AG04449 (cell line): Measurements from ENCODE around the gene ACSF2.

Experiments
- CTCF ChIA-PET: fragments of 350-600 bp; formaldehyde crosslinking; extraction: SDS; loops from one replicate; lab custom pipeline; 2021; ENCODE audit warnings: antibody characterized with exemption; lab: Yijun Ruan, JAX
- POLR2A ChIA-PET: fragments of 400-600, 350-600 bp; formaldehyde crosslinking; extraction: SDS; loops from one replicate; lab custom pipeline; 2020; ENCODE audit warnings: antibody characterized with exemption, inconsistent platforms; lab: Yijun Ruan, JAX
- DNase-seq: peaks from one replicate; pipeline ENCODE4 v3.0.0-alpha.2; 2010; ENCODE audit warnings: low read depth, low spot score
- H3K4me3 ChIP-seq: 2 replicates; pipeline ENCODE4 v1.5.1; 2011; ENCODE audit warnings: low read depth, mild to moderate bottlenecking, control low read depth, low read length
- TF ChIP-seq, protein P1 (sequence below): IDR thresholded peaks from one replicate; pipeline ENCODE4 v1.5.1; 2011; ENCODE audit warnings: mild to moderate bottlenecking, moderate library complexity, low read length, control low read depth, inconsistent platforms; ENCODE audit not compliant: insufficient read depth; ENCODE audit errors: missing control alignments

ACSF2 gene

DNA sequence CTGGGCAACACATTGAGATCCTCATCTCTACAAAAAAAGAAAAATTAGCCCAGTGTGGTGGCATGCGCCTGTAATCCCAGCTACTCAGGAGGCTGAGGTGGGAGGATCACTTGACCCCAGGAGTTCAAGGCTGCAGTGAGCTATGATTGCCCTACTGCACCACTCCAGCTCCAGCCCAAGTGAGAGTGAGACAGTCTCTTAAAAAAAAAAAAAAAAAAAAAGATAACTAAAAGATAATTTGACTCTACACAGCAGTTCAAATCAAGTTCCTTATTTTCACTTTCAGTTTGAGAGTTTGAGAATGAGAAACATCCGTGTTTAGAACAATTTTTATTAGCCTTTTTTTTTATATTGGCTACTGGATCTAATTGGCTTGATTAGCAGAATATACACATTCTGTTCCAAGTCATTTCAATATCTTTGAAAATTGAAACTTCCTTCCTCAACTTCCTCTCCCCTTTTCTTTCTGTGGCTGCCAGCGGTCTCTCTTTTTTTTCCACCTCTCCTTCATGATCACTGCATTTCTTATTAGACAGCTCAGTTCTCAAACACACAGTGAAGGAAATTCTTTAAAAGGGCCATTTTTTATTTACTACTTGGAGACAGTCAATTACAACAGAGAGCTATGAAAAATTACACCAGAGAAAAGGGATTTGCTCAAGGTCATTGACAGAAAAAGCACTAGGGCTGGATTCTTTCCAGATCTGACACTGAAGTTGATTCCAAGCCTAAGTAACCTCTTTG, 4.5 kb upstream of the ACSF2 start:
- CTCF ChIA-PET: interaction anchor here (0.7 to 6.9 kb wide), 2 partner anchors 16 to 25 kb away, joined by 3 to 51 read pairs; partner anchors contain the start of gene LRRC59
- no peak for DNase-seq
- peak overlapping the region; percentile 18; the same call in 1 of the 2 replicates for H3K4me3 ChIP-seq
- POLR2A ChIA-PET: interaction anchor here (0.8 kb wide), 1 partner anchor 25 kb away, joined by 3 read pairs; no protein-coding TSS in a partner anchor
- TF ChIP-seq, protein P1, sequence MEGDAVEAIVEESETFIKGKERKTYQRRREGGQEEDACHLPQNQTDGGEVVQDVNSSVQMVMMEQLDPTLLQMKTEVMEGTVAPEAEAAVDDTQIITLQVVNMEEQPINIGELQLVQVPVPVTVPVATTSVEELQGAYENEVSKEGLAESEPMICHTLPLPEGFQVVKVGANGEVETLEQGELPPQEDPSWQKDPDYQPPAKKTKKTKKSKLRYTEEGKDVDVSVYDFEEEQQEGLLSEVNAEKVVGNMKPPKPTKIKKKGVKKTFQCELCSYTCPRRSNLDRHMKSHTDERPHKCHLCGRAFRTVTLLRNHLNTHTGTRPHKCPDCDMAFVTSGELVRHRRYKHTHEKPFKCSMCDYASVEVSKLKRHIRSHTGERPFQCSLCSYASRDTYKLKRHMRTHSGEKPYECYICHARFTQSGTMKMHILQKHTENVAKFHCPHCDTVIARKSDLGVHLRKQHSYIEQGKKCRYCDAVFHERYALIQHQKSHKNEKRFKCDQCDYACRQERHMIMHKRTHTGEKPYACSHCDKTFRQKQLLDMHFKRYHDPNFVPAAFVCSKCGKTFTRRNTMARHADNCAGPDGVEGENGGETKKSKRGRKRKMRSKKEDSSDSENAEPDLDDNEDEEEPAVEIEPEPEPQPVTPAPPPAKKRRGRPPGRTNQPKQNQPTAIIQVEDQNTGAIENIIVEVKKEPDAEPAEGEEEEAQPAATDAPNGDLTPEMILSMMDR: no peak

DNA sequence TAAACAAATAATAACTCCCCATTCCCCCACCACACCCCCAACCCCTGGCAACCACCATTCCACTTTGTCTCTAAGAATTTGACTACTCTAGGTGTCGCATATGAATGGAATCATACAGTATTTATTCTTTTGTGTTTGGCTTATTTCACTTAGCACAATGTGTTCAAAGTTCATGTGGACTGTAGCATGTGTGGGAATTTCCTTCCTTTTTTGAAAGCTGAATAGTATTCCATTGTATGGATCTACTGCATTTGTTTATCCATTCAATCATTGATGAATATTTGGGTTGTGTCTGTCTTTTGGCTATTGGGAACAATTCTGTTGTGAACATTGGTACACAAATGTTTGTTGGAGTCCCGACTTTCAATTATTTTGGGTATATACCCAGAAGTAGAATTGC, 3.3 kb upstream of the ACSF2 start:
- ChIA-PET POLR2A (no interaction called here), CTCF (interaction anchor here (6.9 kb wide), 1 partner anchor 26 kb away, joined by 51 read pairs; the partner anchor contains the start of gene LRRC59)
- TF ChIP-seq, protein P1: no peak
- no peak for DNase-seq
- no peak overlapping the region for H3K4me3 ChIP-seq

DNA sequence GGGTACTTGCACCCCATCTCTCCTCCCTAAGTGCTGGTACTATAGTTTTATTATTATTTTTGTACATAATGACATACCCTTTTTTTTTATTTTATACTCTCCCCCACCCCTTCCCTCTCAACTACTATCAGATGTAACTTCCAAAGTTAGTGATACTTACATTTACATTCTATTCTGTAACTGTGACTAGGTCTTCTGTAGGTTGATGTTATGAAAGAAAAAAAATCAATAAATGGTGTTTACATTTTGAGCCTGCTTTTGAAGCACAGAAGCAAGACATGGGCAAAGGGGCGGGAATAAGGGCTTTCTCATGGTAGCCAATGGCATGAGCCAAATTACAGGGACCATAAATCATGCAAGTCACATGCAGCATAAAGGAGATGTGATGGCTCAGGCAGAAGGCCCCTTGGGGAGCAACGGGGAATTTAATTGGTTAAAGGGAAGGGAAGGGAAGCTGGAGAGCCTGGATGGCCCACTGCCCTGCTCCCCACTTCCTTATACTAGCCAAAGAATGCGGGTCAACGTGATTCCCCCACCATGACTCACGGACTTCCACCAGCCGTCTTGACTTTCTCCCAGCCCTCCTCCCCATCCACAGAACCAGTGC, 2.4 kb upstream of the ACSF2 start:
- ChIA-PET CTCF (interaction anchor here (6.9 kb wide), 1 partner anchor 27 kb away, joined by 51 read pairs; the partner anchor contains the start of gene LRRC59), POLR2A (no interaction called here)
- peak; percentile 83 for DNase-seq
- TF ChIP-seq, protein P1: no peak
- H3K4me3 ChIP-seq: no peak overlapping the region

DNA sequence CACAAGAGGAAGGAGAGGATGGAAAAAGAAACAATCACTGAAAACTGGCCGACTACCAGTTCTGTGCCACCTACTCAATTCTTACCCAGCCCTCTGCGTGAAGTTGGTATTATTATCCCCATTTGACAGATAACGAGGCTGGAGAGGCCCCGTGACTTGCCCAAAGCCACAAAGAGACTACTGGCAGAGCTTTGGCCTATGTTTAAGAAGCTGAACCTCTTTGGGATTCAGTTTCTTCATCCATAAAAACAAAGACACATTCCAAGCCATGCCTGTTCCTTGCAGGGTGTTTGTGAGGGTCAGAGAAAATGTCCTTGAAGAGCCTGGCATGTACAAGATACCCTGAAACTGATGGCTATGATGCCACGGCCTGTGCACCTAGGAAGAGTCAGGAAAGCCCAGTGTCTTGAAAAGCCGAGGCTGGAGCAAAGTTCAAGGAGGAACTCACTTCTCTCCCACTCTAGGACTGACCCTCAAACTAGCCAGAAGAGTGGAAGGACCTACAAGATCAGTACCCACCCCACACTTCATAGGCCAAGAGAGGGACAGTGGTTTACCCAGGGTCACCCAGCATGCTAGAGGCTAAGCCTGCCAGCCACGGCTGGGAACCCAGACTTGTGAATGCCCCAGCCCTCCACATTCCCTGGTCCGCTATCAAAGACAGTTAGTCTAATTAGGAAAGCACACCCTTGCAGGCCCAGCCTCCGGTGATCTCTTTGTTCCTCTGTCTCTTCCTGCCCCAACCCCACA, 1.6 kb upstream of the ACSF2 start:
- TF ChIP-seq, protein P1: no peak
- H3K4me3 ChIP-seq: no peak overlapping the region
- ChIA-PET POLR2A (no interaction called here), CTCF (interaction anchor here (6.9 kb wide), 1 partner anchor 27 kb away, joined by 51 read pairs; the partner anchor contains the start of gene LRRC59)
- DNase-seq: no peak

DNA sequence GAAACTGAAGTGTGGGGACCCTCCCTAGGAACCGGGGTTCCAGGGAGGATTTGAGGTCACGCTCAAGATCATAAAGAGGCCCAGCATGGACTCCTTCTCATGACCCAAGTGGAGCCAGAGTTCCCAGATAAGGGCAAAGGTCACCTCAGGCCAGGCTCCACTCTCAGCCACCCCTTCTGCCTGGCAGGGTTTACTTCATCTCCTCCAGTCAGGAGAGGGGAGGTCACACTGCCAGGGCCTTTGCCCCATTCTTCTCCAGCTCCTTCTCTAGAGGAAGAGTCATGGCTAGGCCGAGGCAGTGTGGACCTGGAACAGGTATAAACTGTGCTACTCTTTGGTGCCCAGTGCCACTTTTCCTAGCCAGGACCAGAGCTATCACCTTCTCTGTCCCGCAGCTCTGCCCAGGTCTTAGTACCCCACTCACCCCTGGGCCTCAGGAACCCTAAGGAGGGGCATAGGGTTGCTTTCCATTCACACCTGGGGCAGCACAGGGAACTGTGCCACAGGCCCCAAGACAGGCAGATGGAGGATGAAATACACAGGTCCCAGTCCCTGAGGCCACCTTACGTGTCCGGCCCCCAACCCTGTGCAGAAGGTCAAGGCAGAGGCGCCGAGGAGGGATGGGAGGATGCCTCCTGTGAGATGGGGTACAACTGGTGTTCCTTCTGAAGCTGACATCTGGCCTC, 879 bp upstream of the ACSF2 start:
- POLR2A ChIA-PET: no interaction called here

More for the DNA sequence above, 879 bp upstream of the ACSF2 start:
- CTCF ChIA-PET: interaction anchor here (6.9 kb wide), 1 partner anchor 28 kb away, joined by 51 read pairs; the partner anchor contains the start of gene LRRC59
- DNase-seq: no peak
- TF ChIP-seq, protein P1: no peak
- peak overlapping the region; percentile 71 for H3K4me3 ChIP-seq
